HG03558 (cell line): ENCODE measurements around the gene GRM4.

Source experiments
- ATAC-seq: cut with Tn5 transposase; IDR thresholded peaks from one replicate; pipeline ENCODE4 v1.9.1; 2021; ENCODE audit warnings: moderate number of reproducible peaks; ENCODE audit not compliant: unreplicated experiment; ENCODE audit errors: extremely low read depth

Gene GRM4

DNA sequence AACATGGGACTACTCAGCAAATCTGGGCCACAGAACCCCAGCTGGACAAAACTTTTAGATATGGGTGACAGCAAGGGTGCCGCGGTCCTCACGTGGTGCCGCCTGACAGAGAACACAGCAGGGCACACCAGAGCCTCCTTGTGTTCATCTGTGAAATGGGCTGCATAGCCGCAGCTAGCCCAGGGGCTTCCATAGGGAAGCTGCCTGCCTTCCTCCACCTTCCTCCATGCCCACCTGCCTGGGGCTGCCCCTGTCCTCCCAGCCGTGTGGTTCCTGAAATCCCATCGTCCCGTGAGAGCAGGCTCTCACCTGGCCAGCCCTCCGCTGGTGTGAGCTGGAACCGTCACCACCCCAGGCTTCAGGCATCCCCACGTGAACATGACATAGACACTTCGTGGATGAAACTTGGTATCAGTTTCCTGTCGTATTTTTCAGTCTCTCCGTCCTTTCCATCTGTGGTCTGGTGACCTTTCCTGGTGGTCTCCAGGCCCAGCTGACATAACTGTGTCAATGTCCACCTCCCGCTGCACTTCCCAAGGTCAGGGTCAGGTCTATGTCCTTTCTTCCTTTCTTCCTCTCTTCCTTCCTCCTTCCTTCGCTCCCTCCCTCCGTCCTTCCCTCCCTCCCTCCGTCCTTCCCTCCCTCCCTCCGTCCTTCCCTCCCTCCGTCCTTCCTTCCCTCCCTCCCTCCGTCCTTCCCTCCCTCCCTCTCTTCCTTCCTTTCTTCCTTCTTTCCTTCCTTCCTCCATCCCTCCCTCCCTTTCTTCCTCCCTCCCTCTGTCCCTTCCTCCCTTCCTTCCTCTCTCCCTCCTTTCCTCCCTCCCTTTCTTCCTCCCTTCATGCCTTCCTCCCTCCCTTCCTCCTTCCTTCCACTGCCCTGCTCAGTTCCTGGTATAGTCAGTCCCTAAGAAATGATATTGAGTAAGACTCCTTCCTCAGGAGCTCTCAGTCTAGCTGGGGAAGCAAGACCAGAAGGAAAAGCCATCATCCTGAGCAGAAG is 78.8 kb downstream of the GRM4 start:
- ATAC-seq = no peak

DNA sequence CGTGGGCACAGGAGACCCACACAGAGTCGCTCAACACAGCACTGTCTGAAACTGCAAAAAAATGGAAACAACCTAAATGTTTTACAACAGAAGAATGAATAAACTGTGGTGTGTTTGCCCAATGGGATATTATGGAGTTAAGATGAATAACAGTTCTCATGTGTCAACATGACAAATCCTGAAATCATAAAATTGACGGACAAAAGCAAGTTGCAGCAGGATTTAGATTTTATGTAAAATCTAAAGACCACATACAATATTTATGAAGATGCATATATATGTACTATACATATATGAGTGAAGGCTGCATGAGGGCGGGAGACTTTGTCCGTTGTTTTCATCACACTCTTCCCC is 79.7 kb downstream of the GRM4 start:
- ATAC-seq = no peak

DNA sequence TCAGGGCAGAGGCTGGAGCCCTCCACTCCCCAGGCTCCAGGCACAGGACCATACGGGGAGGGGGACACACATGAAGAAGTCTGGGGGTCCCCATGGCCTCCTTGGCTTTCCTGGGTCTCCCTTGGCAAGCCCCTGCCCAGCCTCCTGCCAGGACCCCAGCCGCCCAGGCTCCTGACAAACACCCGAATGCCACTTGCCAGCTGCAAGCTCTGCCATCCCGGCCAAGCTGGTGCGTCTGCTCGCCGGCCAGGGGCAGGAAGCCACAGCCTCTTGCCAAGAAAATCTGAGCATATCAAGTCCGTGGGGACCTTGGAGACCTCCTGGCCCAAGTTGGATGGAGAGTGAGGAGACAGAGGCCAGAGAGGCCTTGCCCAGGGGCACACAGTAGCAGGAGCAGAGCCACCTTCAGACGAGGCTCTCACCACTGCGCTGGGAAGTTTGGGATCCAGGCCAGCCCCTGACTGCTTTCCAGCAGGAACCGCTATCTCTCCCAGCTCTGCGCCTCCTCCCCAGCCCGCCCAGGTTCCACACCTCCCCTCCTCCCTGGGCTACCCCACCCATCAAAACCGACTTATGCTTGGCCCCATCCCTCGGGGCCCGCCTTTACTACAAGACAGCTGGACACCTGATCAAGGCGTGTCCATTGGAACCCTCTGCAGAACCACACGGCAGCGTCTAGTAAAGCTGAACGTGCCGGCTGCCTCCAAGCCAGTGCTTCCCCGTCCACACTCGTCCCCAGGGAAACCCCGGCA is 80.2 kb downstream of the GRM4 start:
- no peak for ATAC-seq

DNA sequence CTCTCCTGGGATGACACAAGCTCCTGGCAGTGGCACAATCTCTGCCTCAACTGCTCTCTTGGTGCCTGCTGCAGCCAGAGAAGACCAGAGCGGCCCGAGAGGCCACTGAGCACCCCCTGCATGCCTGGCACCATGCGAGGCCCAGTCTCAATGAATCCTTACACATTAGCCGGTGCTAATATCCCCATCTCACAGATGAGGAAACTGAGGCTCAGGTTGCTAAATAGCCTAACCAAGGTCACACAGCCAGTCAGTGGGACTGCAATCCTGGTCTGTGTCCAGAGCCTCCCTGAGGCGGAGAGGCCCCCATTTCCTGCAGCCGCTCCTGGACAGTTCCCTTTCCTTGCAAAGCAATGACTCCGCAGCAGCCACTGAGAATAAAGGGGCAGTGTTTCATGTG is 81.2 kb downstream of the GRM4 start:
- no peak for ATAC-seq

DNA sequence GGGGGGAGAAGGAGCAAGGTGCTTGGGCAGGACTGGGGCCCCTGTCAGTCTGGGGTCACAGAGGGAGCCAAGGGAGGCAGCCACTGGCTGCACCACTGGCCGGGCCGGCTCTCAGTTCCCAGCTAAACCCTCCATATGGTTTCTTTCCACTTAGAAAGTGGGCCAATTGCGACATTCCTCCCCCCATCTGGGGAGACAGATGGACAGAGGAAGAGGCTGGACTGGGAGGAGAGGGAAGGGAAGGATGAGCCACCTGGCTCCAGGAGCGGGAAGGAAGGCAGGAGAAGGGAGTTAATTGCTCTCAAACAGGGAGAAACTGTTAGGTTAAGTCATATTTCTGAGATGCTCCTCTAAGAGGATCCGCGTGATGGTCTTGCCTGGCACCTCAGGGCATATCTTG is 82.2 kb downstream of the GRM4 start:
- ATAC-seq = no peak

DNA sequence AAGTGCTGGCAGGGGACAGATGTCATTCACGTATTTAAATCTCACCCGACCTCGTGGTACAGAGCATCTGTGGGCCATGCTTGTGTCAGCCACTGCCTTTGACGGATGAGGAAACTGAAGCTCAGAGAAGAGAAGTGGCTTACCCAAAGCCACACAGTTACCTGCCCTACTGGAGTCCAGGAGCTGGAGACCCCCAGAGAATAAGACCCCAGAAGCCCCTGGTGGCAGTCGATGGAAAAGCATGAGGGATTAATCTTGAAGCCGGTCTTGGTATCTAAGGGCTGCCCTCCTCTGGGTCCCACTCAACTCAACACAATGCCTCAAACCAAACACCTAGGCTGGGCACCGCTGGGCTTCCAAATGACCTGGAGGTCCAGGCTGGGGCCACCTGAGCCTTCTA is 83.1 kb downstream of the GRM4 start:
- no peak for ATAC-seq

DNA sequence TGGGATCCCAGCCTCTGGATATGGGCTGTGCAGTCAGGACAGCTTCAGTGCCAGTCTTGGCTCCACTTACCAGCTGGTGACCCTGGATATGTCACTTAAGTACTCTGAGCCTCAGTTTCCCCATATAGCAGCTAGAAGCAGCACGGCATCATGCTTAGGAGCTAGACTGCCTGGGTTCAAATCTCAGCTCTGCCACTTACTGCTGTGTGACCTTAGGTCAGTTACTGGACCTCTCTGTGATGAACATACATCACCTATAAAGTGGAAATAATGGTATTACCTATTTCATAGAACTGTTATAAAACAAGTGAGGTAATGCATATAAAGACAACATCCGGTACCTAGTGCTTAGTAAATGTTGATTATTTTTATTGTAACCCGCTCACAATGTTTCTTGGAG is 83.7 kb downstream of the GRM4 start:
- no peak for ATAC-seq

DNA sequence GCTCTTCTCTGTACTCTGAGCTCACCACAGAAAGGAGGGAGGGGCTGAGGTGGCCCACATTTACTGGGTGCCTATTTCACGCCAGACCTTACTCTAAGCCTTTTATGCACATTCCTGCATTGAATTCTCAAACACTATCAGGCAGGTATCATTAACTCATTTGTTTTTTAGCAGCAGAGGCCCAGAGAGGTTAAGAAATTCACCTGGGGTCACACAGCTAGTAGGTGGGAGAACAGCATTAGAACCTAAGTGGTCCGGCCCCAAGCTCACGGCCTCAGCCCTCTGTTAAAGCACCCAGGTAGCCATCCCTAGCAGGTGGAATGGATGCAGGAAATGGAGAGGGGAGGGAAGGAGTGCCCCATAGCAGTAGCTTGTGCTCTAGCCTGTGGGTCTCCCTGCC is 84.5 kb downstream of the GRM4 start:
- ATAC-seq = no peak

DNA sequence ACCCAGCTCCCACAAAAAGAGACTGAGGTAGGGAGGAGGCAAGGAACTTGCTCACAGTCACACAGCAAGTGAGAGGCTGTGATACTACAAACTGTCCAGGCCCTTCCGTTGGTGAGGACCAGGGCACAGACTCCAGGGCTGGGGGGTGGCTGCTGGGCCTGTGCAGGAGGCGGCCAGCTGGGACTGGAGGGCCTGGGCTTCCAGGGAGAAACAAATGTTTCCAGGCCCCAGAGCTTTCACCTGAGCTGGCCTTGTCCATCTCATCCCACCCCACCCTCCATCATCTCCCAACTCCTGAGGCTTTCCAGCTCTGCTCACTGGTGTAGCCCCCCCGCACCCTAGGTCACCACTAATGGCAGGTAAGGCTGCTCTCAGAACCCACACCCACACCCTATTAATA is 86.0 kb downstream of the GRM4 start:
- ATAC-seq = no peak

DNA sequence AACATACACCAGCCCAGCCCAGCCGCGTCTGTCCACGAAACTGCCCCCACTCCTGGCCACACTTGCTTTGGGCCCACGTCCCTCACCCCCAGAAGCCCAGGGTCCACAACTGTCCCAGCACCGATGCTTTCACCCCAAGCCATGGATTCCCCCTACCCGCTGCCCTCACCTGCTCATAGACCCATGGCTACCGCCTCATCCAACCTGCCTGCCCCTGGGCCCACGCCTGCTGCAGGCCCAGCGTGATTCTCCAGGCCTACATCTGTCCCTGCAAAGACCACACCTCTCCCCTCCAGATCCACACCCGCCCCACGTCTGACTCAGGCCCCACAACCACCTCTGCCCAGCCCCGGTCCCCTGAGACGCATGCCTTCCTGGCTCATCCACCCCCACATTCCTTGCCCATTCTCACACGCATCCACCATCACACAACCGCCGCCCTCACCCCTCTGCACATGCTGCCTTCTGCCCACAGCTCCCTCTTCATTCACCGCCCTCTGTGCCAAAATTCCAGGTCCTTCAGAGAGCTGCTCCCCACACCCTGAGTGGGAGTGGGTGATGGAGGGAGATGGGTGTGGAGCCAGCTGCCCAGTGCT is 86.7 kb downstream of the GRM4 start:
- no peak for ATAC-seq

DNA sequence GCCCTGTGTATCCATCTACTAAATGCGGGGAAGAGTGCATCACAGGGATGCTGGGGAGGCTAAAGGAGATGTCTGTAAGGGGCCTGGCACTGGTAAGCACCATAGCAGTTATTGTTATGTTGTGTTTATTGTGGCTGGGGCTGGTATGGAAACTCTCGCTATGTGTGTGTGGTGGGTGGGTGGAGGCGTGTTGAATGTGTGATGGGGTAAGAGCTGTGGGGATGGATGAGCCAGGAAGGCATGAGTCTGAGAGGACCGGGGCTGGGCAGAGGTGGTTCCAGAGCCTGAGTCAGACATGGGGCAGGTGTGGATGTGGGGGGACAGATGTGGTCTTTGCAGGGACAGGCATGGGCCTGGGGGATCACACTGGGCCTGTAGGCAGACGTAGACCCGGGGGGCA is 88.1 kb downstream of the GRM4 start:
- ATAC-seq = no peak

DNA sequence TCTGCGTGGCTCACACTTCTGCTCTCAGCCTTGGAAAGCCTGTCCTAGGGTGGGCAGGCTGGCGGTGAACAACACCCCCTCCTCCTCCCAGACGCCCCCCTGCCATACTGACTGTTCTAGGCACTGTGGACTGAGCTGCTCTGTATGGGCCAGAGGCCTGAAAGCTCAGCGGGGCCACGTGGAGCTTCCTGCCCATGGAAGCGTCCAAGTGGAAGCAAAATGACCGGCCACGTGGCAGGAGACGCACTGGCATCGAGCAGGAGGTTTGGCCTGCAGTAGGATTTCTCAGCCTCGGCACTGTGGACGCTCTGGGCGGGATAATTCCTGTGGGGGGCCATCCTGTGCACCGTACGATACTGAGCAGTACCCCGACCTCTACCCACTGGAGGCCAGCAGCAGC is 88.7 kb downstream of the GRM4 start:
- ATAC-seq = no peak

DNA sequence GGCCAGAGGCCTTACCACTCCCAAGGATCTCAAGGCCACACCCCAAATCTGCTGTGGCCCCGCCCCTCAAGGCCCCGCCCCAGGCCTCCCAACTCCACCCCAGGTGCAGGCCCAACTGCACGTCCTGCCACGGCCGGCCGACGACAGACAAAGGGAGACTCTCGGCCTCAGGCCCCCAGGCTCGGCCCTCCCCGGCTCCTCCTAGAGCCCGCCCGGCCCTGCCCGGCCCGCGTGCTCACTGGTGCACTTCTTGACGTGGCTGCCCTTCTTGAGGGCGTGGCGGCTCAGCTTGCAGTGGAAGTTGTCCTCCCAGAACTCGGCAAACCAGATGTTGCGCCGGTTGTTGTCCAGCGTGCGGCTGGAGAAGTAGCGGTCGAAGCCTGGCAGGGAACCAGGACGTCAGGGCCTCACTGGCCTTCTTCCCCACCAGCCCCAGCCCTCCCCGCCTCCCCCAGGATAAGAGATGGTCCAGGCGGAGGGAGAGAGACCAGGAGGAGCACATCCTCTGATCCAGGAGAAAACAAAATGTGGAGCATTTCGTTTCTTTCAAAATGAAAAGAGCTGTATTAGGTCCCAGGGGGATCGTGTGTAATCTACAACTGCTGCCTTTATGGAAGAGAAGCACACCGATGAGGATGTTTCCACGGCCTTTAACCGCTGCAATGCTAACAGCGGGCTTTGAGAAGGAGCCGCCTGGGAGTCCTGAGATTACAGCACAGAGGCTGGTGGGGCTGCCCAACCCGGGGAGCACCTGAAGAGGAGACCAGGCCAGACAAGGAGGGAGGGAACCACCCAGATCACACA is 89.4 kb downstream of the GRM4 start:
- ATAC-seq = no peak

DNA sequence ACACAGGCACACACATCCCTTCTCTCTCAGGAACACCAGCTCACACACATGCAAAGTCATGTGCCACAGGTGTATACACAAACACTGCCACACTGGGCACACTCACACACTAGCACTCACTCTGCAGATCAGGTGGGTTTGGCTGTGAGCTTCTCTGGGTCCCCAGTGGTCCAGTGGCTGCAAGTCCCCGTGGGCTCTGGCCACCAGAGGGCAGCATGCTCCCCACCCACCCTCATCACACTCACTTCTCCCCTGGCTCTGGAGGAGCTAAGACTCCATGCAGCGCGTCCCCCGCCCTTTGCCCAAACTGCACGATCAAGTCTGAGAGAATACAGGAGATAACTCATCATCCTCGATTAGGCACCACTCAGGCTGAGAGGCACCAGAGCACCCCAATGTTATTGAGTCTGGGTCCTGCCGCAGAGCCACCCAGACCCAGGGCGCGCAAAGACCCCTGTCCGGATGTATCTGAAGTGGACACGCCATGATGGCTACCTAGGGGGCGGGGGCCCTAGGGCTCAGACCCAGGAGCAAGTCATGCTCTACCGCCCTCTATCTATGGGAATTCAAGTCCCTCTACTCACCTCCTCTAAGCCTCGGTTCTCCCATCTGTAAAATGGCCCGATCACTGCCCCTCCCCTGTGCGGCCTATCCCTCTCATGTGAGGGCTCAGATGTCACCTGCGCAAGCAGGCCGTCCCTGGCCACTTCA is 90.5 kb downstream of the GRM4 start:
- no peak for ATAC-seq

DNA sequence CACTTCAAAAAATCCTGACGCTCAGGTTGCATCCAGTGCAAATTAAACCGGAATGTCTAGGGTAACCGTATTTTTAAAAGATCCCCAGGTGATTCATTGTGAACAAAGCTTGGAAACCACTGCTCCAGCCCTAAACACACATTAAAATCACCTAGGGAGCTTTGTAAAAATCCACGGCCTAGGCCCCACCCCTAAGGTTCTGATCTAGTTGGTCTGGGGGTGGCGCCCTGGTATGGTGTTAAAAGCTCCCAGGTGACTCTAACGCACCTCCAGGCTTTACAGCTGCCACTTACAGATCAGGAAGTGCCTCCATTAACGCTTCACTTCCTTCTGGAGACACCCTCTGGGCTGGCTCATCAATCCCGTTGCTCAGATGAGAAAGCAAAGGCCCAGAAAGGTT is 92.2 kb downstream of the GRM4 start:
- ATAC-seq = no peak

DNA sequence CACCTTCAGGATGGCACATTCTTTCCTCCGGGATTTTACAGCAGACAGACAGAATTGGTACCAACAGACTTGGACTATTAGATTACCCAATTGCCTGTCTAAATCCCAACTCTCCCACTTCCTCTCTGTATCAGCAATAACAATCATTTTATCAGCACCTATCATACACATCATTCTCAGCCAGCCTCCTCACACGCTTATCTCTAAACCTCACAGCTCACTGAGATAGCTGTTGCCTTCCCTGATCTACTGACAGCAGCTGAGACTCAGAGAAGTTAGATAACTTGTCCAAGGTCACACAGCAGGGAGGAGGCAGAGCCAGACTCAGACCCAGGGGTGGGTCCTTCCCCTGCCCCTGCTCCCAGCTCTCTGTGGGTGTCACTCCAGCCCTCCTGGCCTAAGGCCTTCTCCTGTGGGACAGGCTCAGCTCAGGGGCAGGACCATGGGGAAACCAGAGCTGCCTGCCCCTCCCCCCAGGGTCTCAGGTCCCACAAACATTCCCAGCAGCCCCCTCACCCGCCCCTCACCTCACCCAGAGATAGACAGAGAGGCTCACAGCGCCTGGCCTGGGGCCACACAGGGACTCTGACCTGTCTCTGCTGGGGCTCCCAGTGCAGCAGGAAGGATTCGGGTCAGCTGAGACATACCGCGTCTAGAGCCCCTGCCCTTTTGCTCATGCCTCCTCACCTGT is 92.8 kb downstream of the GRM4 start:
- no peak for ATAC-seq

DNA sequence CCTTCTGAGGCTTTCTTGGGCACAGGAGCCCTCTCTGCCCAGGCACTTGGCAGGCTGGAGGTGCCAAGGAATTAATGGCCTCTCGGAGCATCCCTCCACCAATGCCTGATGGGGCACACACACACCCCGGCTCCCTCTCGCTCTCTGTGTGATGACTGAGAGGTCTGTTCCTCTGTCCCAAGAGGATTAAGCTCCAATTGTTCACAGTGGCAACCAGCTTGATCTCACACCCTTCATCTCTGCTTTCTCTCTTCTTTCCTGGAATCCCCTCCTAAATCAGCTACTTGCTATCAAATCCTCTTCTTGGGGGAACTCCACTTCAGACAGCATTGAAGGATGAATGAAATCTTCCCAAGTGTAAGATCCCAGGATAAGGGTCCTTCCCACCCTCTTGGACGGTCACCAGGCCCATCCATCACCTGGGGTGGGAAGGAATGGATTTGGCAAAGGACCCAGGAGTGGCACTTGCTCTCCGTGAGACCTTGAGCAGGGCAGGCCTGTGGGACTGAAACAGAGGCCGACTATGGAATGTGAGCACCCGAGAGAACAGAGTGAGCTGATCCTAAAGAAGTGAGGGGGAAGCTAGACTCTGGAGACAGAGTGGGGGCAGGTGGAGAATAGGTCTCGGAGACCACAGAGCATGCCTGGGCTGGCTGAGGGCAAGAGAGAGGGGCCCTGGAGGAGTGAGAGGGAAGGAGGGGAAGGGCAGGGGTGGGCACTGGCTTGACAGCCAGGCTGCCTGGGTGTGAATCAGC is 93.6 kb downstream of the GRM4 start:
- ATAC-seq = no peak

DNA sequence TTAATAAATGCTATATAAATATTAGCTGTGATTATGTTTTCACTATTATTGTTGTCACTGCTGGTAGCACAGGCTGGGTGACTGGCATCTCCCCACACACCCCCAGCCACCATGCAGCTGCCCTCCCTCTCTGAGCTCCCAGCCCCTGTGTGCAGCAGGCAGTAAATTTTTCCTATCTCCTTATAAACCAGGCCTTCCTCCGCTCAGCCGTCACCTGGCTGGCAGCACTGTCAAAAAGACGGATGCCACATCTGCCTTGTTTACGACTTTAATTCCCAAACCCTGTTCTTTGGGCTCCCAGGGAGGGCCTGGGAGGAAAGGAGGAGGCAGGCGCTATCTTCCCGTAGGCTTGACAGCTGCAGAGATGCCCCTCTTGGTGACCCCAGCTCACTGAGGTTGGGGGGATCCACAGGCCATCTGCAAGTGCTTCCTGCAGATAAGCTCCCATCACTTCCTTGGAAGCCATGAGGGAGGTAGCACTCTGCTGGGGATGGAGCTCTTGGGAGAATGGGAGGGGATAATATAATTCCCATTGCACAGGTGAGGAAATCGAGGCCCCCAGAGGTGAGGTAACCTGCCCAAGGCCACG is 94.5 kb downstream of the GRM4 start:
- ATAC-seq = no peak
